GM12865 (cell line): ENCODE measurements around the gene PAX8.
"Not testable (repeated sequence)": the region's sequence is repeated elsewhere in the genome, so short reads cannot be mapped to it uniquely, and the experiment has no call there.

ENCODE experiments used
- DNase-seq: peaks from one replicate; pipeline ENCODE4 v3.0.0; 2010; ENCODE audit warnings: low read depth
- H3K4me3 ChIP-seq: 2 replicates; pipeline ENCODE4 v1.5.1; 2011; ENCODE audit warnings: mild to moderate bottlenecking, low read depth, low read length, control low read depth
- TF ChIP-seq, protein P1 (sequence below): IDR thresholded peaks from 2 replicates; pipeline ENCODE4 v1.5.1; 2011; ENCODE audit warnings: low read length, control low read depth, low read depth, inconsistent platforms; ENCODE audit not compliant: insufficient read depth; ENCODE audit errors: missing control alignments

Gene PAX8

DNA sequence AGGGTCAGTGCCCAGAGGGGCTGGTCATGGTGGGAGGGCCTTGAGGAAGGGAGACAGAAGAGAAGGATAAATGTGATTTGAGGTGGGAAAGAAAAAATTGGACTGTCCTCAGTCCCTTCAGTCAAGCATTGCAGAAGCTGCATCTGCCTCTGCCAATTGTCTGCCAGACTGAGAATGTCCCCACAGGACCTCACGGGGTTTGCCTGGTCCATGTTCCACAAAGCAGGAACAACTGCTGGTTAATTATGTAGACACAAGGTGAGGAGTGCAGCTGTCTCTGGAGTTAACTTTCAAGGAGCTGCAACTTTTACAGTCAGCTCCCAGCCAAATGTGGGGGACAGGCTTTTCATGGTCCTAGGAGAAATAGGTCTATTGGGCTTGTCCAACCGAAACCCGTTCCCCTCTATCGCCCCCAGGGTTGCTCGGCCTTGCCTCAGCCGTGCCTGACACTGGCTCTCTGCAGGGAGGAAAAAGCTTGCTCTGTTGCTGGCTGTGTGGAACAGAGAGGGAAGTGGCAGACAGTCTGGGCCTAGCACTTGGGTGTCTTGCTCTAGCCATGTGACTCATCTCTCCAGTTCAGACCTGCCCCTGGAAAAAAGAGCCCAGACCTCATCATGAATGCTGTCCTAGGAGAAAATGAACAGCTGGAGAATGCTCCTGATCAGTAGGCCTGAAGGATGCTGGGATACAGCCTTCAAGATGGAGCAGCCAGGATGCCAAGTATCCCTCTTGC lies 31.1 kb upstream of the PAX8 start:
- TF ChIP-seq, protein P1, sequence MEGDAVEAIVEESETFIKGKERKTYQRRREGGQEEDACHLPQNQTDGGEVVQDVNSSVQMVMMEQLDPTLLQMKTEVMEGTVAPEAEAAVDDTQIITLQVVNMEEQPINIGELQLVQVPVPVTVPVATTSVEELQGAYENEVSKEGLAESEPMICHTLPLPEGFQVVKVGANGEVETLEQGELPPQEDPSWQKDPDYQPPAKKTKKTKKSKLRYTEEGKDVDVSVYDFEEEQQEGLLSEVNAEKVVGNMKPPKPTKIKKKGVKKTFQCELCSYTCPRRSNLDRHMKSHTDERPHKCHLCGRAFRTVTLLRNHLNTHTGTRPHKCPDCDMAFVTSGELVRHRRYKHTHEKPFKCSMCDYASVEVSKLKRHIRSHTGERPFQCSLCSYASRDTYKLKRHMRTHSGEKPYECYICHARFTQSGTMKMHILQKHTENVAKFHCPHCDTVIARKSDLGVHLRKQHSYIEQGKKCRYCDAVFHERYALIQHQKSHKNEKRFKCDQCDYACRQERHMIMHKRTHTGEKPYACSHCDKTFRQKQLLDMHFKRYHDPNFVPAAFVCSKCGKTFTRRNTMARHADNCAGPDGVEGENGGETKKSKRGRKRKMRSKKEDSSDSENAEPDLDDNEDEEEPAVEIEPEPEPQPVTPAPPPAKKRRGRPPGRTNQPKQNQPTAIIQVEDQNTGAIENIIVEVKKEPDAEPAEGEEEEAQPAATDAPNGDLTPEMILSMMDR = no peak
- DNase-seq = no peak
- no peak overlapping the region for H3K4me3 ChIP-seq

DNA sequence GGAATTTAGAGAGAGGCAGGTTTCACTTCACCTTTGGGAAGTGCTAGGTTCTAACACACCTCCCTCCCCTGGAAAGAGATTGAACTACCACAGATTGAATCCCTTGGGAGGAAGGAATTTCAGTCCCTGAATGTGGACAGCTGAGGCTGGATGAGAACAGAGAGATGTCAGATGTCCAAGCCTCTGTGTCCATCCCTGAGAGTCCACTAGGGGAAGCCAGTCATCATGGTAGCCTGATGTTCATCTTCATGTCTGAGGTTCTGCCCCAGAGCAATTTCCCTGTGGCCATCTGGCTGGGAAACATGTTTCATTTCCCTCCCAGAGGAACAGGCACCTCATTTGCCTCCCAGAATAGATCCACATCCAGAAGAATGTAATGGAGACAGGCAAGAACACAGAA lies 30.1 kb upstream of the PAX8 start:
- DNase-seq = not testable (repeated sequence)

GRCh38 chr2:113306207-113306606 lies 27.5 kb upstream of the PAX8 start:
- not testable (repeated sequence) for DNase-seq, H3K4me3 ChIP-seq

More for the DNA sequence above, 30.1 kb upstream of the PAX8 start:
- H3K4me3 ChIP-seq = not testable (repeated sequence)

DNA sequence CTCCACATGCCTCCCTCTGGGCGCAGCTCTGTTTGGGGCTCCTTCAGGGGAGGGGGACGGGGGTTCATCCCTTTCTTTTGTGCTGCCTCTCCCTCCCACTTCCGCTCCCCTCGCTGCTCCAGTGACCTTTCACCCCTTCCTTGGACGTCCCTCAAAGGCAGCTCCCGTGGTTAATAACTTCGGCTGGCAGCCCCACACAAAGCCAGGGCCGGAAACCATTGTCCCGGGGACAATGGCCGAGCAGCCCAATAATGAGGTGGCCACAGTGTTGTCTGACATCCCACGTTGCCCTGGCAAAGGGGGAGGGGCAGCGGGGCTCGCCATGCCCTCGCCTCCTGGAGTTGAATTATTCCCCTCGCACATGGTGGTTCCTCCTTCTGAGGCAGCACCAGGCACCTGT lies 27.0 kb upstream of the PAX8 start:
- DNase-seq, H3K4me3 ChIP-seq: not testable (repeated sequence)

- H3K4me3 ChIP-seq = no peak overlapping the region
- no peak for DNase-seq
- TF ChIP-seq, protein P1 = no peak
Measured at GRCh38 chr2:113305146-113305545, 26.4 kb upstream of the PAX8 start.

- DNase-seq = no peak
- TF ChIP-seq, protein P1 = no peak
- H3K4me3 ChIP-seq = no peak overlapping the region
Measured at GRCh38 chr2:113304702-113305101, 26.0 kb upstream of the PAX8 start.

DNA sequence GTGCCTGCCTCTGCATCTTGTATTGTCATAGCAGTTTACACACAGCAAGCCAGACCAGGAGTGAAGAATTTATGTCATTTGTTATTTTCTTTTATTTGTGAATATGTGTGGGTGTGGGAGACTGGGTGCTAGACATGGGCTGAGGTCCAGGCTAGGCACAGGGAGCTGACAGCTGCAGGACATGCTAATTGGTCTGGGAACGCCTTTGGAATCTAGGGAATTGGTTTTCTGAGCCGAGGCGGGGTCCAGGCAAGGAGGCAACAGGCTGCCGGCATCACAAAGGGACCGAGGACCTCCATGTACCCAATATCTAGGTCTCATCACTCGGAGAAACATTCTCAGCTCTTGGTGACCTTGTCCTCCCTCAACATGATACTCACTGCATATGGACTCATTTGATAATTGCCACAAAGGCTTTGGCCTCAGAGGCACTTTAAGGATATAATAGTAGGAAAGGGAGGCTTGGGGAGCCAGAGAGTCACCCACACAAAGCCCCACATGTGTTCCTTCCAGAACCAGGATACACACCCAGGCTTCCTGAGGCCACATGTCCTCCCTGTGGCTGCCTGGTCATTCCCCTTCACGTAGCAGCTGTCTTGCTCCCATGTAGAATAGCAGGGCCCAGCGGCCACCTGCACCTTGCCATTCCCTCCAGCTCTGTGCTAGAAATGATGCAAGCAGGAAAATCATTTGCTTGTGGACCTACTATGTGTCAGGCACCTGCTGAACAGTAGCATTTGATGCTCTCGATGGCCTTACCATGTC lies 23.7 kb upstream of the PAX8 start:
- not testable (repeated sequence) for DNase-seq, H3K4me3 ChIP-seq

DNA sequence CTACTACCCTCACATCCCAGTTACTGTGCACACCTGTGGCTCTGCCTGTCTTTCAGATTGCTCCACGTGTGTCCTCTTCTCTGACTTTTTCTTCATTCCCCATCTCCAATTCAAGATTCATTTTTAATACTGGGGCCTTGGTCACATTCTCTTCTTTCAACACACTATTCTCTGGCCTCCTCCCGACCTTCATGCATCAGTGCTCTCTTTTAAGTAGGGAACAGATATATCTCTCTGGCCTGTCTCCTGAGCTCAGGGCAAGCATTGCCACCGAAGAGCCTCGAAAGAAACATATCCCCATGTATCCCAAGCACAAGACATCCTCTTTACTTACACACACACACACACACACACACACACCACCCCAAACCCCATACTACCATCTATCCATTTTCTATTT lies 21.6 kb upstream of the PAX8 start:
- no peak for DNase-seq
- H3K4me3 ChIP-seq = no peak overlapping the region
- TF ChIP-seq, protein P1 = no peak

GRCh38 chr2:113298176-113298575 lies 19.5 kb upstream of the PAX8 start:
- H3K4me3 ChIP-seq = no peak overlapping the region

More at GRCh38 chr2:113298176-113298575, 19.5 kb upstream of the PAX8 start:
- DNase-seq = no peak
- TF ChIP-seq, protein P1 = no peak
